Measurements from ENCODE around the gene CAPN13.

CAPN13 gene

GRCh38 chr2:30764021-30764800 lies 43.0 kb downstream of the CAPN13 start:
- DNase-seq (ENCODE audit: low read depth, low spot score) = no peak

GRCh38 chr2:30763151-30763660 lies 44.0 kb downstream of the CAPN13 start:
- DNase-seq (ENCODE audit: low read depth, low spot score) = no peak

GRCh38 chr2:30761226-30761625 lies 46.0 kb downstream of the CAPN13 start:
- DNase-seq (ENCODE audit: low read depth, low spot score) = no peak

- no peak for DNase-seq (ENCODE audit: low read depth, low spot score)
These were observed 47.8 kb downstream of the CAPN13 start for GRCh38 chr2:30759481-30759880.

- DNase-seq (ENCODE audit: low read depth, low spot score) = no peak
These were observed 49.0 kb downstream of the CAPN13 start for GRCh38 chr2:30758191-30758651.

- no peak for DNase-seq (ENCODE audit: low read depth, low spot score)
These were observed 49.5 kb downstream of the CAPN13 start for GRCh38 chr2:30757749-30758148.

- DNase-seq (ENCODE audit: low read depth, low spot score) = no peak
These were observed 50.3 kb downstream of the CAPN13 start for GRCh38 chr2:30756971-30757370.

GRCh38 chr2:30756051-30756719 lies 51.1 kb downstream of the CAPN13 start:
- DNase-seq (ENCODE audit: low read depth, low spot score) = no peak

- DNase-seq (ENCODE audit: low read depth, low spot score) = no peak
These were observed 53.6 kb downstream of the CAPN13 start for GRCh38 chr2:30753630-30754029.

- no peak for DNase-seq (ENCODE audit: low read depth, low spot score)
These were observed 54.4 kb downstream of the CAPN13 start for GRCh38 chr2:30752811-30753210.

GRCh38 chr2:30747206-30747605 lies 60.0 kb downstream of the CAPN13 start:
- DNase-seq (ENCODE audit: low read depth, low spot score) = no peak

- no peak for DNase-seq (ENCODE audit: low read depth, low spot score)
These were observed 62.4 kb downstream of the CAPN13 start for GRCh38 chr2:30744823-30745222.

GRCh38 chr2:30741576-30741975 lies 65.7 kb downstream of the CAPN13 start:
- no peak for DNase-seq (ENCODE audit: low read depth, low spot score)

- no peak for DNase-seq (ENCODE audit: low read depth, low spot score)
These were observed 68.9 kb downstream of the CAPN13 start for GRCh38 chr2:30738141-30738911.

GRCh38 chr2:30737326-30737610 lies 70.0 kb downstream of the CAPN13 start:
- no peak for DNase-seq (ENCODE audit: low read depth, low spot score)

GRCh38 chr2:30736461-30737325 lies 70.6 kb downstream of the CAPN13 start:
- DNase-seq (ENCODE audit: low read depth, low spot score) = no peak

- DNase-seq (ENCODE audit: low read depth, low spot score) = no peak
These were observed 73.2 kb downstream of the CAPN13 start for GRCh38 chr2:30733876-30734520.

- DNase-seq (ENCODE audit: low read depth, low spot score) = no peak
These were observed 74.4 kb downstream of the CAPN13 start for GRCh38 chr2:30732876-30733275.

- DNase-seq (ENCODE audit: low read depth, low spot score) = no peak
These were observed 74.9 kb downstream of the CAPN13 start for GRCh38 chr2:30732376-30732775.

- DNase-seq (ENCODE audit: low read depth, low spot score) = no peak
These were observed 75.5 kb downstream of the CAPN13 start for GRCh38 chr2:30731706-30732105.

Measured in smooth muscle cell of the brain vasculature (primary cell).